HG02759 (cell line): ENCODE results near the gene CAMSAP1.
"Not testable (repeated sequence)": the region's sequence is repeated elsewhere in the genome, so short reads cannot be mapped to it uniquely, and the experiment has no call there.

Experiments
- ATAC-seq: cut with Tn5 transposase; IDR thresholded peaks from one replicate; pipeline ENCODE4 v1.9.1; 2021; ENCODE audit warnings: mild to moderate bottlenecking, moderate library complexity; ENCODE audit not compliant: unreplicated experiment

The CAMSAP1 gene

GRCh38 chr9:135901031-135901758 is 6.2 kb downstream of the CAMSAP1 start:
- ATAC-seq, result no peak

DNA sequence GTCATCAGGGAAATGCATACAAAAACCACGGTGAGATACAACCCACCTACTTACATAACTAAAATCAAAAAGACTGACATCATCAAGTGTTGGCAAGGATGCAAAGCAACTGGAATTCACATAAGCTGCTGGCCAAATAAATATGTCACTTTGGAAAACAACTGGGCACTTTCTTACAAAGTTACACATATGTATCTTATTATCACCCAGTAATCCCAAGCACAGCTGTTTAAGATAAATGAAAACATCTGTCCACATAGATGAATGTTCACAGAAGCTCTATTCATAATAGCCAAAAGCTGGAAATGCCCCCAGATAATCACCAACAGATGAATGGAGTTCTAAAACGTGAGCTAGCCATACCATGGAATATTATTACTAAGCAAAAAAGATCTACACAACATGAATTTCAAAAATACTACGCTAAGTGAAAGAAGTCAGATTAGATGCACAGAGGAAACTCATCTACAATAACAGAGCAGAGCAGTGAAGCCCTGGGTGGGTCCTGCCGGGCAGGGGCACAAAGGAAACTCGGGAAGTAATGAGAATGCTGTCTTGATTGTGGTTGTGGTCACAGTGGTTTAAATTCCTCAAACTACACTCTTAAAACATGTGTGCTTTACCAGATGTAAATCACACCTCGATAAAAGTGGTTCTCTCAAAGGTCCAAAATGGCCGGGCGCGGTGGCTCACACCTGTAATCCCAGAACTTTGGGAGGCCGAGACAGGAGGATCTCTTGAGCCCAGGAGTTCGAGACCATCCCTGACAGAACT is 8.5 kb downstream of the CAMSAP1 start:
- ATAC-seq, result no peak

DNA sequence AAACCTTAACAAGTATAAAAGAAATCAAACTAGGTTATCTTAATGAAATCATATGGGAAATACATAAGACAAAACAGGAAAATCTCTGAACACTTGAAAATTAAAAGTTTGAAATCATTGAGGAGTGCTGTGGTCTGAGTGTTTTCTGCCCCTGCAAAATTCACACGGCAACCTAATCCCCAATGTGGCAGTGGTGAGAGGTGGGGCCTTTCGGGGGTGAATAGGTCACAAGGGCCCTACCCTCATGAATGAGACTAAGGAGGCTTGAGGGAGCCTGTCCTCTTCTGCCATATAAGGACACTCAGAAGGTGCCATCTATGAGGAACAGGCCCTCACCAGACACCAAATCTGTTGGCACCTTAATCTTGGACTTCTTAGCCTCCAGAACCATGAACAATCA is 10.7 kb downstream of the CAMSAP1 start:
- ATAC-seq, result no peak

DNA sequence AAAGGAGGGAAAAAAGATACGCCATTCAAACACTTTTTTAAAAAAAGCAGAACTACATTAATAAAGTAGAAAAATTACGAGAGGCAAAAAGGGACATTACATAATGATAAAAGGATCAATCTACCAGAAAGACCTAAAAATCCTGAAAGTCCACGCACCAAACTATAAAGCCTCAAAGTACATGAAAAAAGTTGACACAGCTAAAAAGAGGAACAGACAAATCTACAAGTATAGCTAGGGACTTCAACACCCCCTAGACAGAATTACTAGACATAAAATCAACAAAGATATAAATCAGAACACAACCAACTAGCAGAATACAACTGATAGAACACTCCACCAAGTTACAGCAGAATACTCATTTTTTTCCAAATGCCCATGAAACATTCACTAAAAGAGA is 11.1 kb downstream of the CAMSAP1 start:
- no peak for ATAC-seq

GRCh38 chr9:135895202-135895848 is 12.0 kb downstream of the CAMSAP1 start:
- ATAC-seq, result no peak

GRCh38 chr9:135893104-135893503 is 14.2 kb downstream of the CAMSAP1 start:
- no peak for ATAC-seq

GRCh38 chr9:135892327-135892726 is 15.0 kb downstream of the CAMSAP1 start:
- ATAC-seq, result not testable (repeated sequence)

DNA sequence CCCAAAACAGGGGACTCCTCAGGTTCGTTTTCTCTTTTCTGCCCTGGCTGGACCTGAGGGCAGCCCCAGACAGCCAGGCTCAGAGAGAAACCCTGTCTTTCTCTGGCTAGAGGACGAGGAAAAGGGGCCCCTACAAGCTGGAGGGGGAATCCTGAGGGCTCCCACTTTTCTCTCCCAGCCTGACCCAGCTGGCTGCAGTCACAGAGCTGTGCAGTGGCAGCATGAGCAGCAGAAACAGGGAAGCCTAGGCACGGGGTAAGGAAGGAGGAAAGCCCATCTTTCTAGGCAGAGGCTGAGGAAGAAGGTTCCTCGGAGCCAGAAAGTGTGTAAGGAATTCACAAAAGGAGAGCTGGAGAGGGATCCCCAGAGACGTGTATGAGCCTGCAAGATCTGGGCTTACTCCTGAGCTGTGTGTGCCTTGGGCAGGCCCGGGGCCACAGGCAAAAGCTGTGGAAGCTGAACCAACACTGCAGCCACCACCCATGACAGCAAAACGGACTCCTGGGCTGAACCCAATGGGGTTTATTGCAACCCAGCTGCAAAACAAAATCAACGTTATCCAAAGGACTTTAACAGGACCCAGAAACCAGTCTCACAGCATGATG is 16.2 kb downstream of the CAMSAP1 start:
- no peak for ATAC-seq

DNA sequence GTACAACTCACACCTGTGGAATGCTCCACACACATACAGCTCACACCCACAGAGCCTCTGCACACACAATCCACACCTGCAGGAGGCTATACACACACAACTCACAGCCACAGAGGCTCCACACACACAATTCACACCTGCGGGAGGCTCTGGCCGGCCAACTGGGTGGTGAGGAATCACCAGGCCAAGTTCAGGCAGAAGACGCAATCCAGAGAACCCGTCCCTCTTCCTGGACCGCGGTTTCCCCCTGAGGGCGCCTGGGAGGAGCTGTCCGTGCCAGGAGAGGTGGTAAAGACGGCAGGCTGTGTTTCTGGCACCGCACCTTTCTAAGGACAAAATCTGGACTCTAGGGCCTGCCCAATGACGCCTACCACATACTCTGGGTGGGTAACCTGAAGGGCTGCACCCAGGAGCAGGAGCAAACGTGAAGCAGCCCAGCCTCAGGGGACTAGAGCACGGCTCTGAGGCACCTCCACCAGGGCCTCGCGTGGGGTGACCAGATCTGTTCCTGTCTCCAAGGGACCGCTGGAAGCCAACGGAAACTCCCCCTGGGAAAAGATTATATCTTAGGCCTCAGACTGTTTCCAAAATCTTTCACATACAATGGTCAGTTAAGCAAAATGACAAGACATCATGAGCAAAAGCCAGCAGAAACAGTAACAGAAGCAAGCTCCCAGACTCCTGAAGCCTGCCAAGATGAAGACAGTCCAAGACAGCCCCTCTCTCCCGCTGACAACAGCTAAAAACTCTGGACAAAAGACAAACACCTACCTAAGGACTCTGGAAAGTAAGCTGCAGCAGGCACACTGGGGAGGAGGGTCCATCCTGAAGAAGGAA is 16.9 kb downstream of the CAMSAP1 start:
- no peak for ATAC-seq

DNA sequence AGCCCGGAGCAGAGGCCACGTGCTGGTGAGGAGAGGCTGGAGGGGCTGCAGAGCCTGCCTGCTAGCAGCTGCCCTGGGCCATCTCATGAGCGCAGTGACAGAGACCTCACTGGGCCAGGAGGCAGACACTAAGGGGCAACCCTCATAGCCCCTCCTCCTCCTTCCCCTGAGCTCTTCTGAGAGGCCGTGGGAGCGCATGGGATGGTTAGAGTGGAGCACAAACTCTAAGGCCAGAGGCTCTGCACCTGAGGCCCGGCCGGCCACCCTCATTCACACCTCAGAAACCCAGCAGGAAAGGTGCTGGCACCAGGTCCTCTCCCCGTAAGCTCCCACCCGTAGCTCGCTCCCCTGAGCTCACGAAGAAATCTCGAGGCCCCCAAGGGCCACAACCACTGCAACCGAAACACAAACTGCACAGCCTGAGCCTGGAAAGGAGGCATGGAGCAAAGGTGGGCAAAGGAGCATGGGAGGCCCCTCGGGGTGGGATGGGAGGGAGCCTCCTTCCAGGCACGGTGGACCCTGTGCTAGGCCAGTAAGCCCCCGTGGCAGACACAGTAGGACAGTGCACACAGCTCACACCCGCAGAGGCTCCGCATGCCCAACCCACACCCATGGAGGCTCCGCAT is 17.7 kb downstream of the CAMSAP1 start:
- ATAC-seq, result no peak

DNA sequence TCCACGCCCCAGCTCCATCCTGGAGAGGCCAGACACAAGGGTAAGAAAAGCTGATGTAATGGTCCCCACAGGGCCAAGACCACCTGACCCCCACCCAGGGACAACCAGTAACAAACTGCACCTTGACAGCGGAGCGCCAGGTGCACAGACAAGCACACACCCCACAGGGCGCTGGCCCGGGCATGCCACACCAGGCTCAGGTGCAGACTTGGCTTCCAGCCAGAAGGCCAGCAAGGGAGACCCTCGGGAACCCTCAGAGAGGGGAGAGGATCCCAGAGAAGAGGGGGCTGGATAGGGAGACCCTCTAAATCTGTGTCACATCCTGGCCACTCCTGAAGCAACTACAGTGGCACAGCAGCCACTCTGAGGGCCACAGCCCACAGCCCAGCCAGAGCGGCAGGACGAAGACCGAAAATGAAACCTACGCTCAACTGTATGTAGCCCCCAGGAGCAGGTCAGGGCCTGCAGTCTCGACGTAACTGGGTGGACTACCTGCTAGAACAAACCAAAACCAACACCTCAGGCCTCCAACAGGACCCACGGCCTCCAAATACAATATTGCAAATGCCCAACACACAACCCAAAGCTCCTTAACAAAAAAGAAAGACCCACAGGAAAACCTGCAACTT is 18.5 kb downstream of the CAMSAP1 start:
- no peak for ATAC-seq

- ATAC-seq, result no peak
These were observed 19.1 kb downstream of the CAMSAP1 start for GRCh38 chr9:135888126-135888765.

GRCh38 chr9:135887585-135888050 is 19.7 kb downstream of the CAMSAP1 start:
- no peak for ATAC-seq

DNA sequence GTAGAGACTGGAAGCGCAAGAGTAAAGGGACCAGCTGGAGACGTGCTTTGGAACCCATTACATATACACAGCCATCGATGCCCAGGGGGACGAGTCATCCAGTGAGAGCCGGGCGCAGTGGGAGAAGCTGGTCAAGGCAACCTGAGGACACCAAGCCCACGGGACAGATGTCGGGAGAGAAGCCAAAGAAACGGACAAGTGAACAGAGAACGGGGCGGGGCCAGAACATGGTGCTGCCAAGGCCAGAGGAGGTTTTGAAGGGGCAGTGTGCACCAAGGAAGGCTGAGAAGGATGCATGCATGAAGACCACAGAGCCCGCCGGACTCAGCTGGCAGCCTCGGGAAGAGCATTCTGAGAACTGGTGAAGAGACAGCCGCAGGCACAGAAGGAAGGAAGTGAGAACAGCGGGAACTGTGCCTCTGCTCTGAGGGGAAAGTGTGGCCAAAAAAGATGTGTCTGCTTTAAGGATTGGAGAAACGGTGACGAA is 20.3 kb downstream of the CAMSAP1 start:
- no peak for ATAC-seq

DNA sequence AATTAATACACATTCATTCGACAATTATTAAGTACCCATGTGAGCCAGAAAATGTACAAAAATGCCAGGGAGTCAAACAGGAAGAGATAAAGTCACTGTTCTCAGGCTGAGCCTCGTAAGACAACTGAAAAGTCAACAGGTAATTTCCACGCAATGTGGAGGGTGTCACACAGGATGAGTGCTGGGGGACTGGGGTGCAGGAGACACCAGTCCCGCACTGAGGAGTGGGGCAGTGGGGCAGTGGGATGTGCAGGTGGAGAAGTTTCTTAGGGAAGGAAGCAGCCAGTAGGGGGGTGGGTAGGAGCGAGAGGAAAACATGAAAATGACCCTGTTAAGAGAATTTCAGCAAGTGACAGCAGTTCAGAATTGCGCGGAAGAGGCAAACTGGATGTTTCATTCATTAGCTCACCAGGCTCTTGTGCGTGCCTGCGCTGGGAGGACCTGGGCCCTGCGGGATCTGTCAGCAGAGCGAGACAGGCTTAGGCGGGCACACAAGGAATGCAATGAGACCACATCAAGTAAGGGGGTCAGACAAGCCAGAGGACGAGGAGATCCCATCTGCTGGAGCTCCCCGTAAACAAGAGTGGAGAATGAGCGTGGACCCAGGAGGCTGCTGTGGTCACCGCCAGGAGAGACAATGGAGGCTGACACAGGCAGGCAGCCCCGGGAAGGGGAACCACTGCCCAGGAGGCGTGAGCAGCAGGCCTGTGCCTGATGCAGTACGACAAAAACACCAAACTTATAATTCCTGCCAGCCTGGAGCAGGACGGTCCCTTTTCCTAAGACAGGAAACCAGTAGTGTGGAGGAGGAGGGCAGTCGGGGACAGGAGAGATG is 21.0 kb downstream of the CAMSAP1 start:
- ATAC-seq, result no peak

- no peak for ATAC-seq
These were observed 22.1 kb downstream of the CAMSAP1 start for GRCh38 chr9:135885100-135885853.

DNA sequence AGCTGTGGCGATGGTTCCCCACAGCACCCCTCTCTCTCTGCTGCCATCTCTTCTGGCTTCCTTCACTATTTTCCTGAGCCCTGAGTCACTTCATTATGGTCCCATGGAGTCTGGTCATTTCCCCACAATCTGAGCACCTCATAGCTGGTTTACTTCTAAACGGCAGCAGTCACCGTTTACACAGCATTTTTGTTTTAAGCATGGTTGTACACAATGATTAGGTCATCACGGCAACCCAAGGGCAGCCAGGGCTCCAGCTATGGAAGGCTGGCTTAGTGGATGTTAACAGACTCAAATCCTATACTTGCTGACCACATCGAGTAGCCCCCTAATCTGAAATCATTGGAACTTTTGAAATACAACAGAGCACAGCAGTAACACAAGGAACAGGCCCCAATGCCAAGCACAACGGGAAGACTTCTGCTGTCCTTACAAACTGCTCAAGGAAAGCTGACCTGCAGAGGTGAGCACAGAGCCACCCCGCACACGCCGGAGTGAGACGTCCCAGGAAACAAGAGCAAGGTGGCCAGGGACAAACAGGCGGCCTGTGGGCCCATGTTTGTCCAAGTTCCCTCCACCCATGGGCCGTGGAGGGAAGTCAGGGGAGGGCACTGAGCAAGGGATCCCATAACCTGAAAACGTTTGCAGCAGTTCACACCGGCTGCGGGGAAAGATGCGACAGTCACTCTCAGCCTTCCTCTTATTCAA is 22.9 kb downstream of the CAMSAP1 start:
- ATAC-seq, result no peak
